Brain pericyte (primary cell): Measurements from ENCODE around the gene SVBP.
"Not testable (repeated sequence)": the region's sequence is repeated elsewhere in the genome, so short reads cannot be mapped to it uniquely, and the experiment has no call there.

Experiments
- DNase-seq: peaks from one replicate; pipeline ENCODE4 v3.0.0-alpha.2; 2012; ENCODE audit warnings: low read depth, low spot score

Gene SVBP

DNA sequence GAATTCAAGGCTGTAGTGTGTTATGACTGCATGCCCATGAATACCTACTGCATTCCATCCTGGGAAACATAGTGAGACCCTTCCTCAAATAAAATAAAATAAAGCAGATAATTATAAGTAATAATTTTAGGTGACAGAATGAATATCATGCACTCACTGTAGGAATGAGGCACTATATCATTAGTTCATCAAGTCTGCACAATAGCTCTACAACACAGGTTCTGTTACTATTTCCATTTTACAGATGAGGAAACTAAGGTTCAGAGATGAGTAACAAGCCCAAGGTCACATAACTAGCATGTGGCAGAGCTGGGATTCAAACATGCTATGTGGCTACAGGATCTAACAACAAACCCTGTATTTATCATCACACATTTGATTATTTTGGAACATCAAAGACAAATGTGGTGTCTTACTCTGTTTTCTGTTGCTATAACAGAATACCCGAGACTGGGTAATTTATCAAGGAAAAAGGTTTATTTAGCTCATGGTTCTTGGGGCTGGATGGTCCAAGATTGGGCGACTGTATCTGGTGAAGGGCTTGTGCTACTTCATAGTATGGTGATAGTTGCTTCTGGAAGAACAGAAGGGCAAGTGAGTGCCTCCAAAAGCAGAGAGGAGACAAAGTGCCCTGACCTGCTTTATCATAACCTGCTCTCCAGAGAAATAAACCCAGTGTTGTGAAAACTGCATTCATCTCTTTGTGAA, 24.4 kb upstream of the SVBP start:
- no peak for DNase-seq

GRCh38 chr1:42841010-42841409, 23.8 kb upstream of the SVBP start:
- DNase-seq = no peak

- DNase-seq = no peak
Measured at GRCh38 chr1:42838482-42839190, 21.4 kb upstream of the SVBP start.

GRCh38 chr1:42837709-42838108, 20.5 kb upstream of the SVBP start:
- no peak for DNase-seq

DNA sequence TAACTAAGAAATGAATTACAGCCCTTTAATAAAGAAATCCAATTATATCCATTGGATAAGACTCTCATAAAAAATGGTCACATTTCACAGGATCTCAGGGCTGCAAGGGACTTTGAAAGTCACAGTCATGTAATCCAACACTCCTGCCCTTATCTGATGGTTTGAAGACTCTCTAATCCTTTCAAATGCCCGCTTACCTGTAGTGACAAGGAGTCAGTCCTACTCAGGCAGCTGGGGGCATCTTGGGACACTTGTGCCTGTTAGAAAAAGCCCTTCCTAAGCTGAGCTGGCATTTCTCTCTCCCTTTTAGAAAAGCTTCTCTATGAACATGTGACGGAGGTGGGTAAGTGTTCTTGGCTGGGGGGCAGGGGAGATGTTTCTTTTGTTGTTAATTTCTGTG, 18.2 kb upstream of the SVBP start:
- no peak for DNase-seq

DNA sequence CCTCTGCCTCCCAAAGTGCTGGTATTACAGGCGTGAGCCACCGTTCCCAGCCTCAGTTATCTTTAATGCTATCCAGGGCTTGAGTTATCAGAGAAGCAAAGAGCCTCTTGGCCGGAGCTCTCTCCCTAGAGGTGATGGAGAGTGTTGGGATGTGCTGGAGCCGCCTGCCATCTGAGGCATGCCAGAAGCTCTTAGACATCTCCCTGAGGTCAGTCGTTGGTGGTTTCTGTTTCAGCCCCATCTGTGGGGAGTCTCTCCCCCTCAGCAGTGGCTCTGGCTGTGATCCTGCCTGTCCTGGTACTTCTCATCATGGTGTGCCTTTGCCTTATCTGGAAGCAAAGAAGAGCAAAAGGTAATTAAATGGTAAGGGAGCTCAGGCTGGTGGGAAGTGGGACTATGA, 17.6 kb upstream of the SVBP start:
- no peak for DNase-seq

- DNase-seq = no peak
Measured at GRCh38 chr1:42833981-42834380, 16.8 kb upstream of the SVBP start.

- DNase-seq = no peak
Measured at GRCh38 chr1:42832641-42833240, 15.5 kb upstream of the SVBP start.

DNA sequence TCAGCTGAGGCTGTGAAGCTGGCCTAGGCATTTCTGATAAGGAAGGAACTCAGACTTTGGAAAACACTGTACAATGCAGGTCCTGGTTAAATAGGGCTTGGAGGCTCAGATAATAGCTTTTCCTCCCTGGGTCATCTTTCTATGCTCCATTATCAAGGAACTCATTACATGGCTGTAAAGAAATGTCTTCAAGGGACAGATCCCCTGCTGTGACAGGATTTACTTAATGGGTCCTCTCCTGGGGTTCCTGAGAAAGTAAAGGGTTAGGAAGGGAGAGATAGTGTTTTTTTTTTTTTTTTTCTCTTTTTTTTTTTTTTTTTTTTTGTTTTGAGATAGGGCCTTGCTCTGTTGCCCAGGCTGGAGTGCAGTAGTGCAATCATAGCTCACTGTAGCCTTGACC, 14.1 kb upstream of the SVBP start:
- no peak for DNase-seq

GRCh38 chr1:42830631-42831030, 13.4 kb upstream of the SVBP start:
- no peak for DNase-seq

DNA sequence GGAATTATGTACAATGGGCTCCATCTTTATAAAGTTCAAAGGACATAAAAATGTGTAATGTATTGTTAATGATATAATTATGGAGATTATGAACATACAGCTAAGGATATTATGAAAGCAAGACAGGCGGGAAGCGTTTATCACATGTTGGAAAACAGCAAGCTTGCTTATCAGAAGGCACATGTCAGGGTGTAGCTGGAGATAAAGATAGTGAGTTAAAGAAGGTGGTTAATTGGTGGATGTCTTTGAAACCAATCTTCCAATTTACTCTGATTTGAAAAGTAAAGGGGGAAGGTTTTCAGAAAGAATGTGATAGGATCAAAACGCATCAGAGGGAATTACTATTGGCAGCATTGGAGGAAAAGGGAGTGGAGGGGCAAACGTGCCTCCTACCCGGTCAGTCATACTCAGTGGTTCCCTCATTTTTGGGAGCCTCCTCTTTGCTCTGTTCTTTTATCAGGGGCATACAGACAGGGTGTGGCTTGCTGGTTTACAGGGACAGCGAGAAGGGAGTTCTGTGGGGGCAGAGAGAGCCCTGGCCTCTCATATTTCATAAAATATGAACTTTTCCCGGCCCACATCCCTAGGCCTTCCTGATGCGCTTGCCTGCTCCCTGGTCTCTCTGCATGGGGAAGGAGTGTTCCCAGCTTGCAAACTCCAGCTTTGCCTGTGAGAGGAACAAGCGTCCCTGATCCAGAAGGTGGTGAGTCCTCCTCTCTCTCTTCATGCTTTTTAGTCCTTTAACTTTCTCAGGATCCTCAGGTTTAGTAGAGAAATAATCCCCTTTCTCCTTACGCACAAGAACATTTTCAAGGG, 8.0 kb upstream of the SVBP start:
- DNase-seq = no peak

DNA sequence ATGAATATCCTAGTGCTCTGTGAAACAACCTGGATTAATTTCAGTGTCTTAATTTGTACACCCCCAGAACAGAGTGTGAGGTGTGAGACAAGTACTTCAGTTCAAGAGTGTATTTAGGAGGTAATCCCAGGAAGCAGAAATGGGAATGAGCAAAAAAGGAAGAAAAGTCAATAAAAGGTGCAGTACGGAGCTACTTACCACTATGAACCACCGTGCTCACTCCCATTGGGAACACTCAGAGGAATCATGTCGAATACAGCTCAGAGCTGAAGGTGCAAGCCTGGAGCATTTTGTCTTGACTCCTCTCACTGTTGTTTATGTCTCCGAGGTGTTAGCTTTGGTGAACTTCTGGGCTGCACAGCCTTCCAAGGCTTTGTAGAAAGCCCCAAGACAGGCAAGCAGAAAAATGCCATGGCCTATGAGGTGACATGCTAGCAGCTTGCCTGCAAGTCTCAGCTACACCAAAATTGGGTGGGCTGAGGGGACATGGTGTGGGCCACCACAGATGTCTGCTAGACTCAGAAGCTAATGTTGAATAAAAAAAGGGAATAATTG, 7.4 kb upstream of the SVBP start:
- no peak for DNase-seq

DNA sequence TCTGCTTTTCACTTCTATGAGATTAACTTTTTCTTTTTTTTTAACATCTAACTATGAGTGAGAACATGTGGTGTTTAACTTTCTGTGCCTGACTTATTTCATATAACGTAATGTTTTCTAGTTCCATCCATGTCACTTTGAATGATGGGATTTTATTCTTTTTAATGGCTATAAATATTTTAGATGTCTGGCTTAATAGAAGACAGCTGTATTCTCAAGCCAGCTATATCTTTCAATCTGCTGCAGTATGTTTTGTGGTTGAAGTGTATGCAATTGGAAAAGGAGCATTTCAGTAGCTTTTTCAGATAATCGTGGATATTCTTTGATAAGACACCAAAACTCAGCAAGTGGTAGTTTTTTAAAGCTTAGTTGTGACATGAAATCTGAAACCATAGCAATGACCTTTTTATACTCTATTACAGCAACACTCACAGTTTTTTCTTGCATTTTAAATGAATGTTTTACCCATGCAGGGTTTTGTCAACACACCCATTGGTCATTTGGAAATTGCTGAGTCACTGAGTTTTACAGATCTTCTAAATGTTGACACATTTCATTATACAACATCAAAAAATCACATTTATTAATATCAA, 5.7 kb upstream of the SVBP start:
- no peak for DNase-seq

DNA sequence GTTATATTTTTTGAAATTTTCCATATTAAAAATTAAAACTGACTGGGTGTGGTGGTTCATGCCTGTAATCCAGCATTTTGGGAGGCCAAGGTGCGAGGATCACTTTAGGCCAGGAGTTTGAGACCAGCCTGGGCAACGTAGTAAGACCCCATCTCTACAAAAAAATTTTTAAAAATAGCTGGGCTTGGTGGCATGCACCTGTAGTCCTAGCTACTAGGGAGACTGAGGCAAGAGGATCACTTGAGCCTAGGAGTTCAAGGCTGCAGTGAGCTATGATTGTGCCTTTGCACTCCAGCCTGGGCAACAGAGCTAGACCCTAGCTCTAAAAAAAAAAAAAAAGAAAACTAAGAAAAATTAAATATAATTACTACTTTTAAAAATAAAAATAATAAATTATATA, 4.5 kb upstream of the SVBP start:
- DNase-seq = no peak

GRCh38 chr1:42820813-42821212, 3.6 kb upstream of the SVBP start:
- no peak for DNase-seq

DNA sequence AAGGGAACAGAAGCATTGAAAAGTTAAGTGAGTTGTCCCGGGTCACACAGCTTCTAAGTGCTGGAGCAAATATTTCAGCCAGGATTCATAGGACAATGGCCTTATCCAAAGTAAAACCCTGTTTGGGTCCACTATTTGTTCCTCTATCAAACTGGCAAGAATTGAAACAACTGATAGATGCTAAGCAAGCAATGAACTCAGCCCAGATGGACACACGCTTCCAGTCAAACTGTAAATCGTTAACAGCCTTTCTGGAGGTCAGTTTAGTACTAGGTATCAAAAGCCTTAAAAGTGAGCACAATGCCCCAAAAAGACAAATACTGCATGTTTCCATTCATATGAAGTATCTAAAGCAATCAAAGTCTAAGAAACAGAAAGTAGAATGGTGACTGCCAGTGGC, 779 bp upstream of the SVBP start:
- DNase-seq = no peak

DNA sequence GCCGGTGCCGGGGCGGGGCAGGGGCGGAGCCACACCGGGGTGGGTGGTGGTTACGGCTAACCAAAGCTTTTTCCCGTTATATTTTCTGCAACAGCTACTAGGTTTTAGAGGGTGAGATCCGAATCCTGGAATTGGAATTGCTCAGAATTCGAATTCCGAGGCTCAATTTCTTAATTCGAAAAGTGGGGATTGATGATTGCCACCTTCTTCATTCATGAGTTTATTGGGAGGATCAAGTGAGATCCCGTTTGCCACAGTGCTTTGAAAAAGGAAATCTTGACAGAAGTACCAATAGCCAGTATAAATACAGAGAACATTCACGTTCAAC, 207 bp upstream of the SVBP start:
- no peak for DNase-seq

DNA sequence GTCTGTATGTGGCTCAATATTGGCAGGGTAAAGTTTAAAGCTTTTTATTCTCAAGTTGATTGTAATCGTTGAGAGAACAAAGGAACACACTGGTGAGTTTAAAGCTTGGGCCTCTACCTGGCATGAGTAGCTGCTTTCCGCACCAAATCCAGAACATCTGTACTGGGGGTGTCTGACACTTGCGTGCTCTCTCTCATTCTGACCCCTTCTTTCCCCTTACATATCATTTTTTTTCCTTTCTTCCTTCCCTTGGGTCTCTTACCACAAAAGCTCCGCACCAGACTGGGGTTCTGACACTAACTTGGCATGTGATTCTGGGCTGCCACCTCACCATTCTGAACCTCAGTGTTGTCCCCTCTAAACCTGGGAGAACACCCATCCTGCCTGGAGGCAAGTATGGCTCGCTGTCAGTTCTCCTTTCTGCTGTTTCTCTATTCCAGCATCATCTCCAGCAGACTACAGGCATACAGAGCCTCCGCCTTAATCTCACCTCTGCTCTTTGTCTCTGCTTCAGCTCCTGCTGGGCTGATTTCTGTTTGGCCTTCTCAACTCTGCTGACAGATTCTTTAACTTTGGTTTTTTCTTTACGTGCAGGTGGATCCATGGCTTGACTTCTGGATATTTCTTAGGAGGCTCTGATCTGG, 1.1 kb downstream of the SVBP start:
- DNase-seq = no peak

- not testable (repeated sequence) for DNase-seq
Measured at GRCh38 chr1:42814815-42815214, 2.4 kb downstream of the SVBP start.

- DNase-seq = no peak
Measured at GRCh38 chr1:42807056-42807668, 10.0 kb downstream of the SVBP start.

- no peak for DNase-seq
Measured at GRCh38 chr1:42806593-42806992, 10.6 kb downstream of the SVBP start.
